ENCODE data around the gene MGAT3.
"Not testable (repeated sequence)": the region's sequence is repeated elsewhere in the genome, so short reads cannot be mapped to it uniquely, and the experiment has no call there.

DNA sequence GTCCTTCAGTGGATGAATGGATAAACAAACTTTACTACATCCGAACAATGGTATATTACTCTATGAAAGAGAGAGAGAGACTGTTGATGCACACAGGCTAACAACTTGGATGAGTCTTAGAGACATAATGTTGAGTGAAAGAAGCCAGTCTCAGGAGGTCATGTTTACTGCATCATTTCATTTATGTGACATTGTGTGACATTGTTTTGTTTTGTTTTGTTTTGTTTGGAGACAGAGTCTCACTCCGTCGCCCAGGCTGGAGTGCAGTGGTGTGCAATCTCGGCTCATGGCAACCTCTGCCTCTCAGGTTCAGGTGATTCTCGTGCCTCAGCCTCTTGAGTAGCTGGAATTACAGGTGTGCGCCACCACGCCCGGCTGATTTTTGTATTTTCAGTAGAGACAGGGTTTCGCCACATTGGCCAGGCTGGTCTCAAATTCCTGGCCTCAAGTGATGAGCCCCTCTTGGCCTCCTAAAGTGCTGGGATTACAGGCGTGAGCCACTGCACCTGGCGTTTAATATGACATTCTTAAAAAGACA is 44.9 kb upstream of the MGAT3 start:
- TF ChIP-seq CTCF (IDR thresholded peaks at IDR 0.05); SIN3A (IDR thresholded peaks at IDR 0.05; ENCODE audit: borderline replicate concordance, insufficient read depth, low read depth, low read length); POLR2AphosphoS5 (IDR thresholded peaks at IDR 0.05; ENCODE audit: low read depth, low read length): not testable (repeated sequence)
